Activated B cell treated with CpG ODN at 0.5 μM for 24 hours (primary cell): ENCODE data around the gene CD300LF. TPM values are rescaled to one million over a fixed set of nuclear protein-coding genes. Genes with fewer than 3 reads are reported as not detected.
A peak's percentile ranks its signal among the peaks of the same experiment; 100 is the strongest.

Source experiments
- ATAC-seq: fragments of 200-7000 bp; cut with Tn5 transposase; one replicate; pipeline ENCODE4 v1.10.0; 2021; ENCODE audit warnings: low read depth, mild to moderate bottlenecking, moderate library complexity
- CTCF ChIA-PET: fragments of 350-600 bp; sonication (Branson Sonifier 250); formaldehyde crosslinking; loops from one replicate; lab custom pipeline; 2021; ENCODE audit warnings: antibody characterized with exemption; lab: Charles Lee
- POLR2A ChIA-PET: fragments of 350-600 bp; sonication (Branson Sonifier 250); formaldehyde crosslinking; loops from one replicate; lab custom pipeline; 2021; ENCODE audit warnings: antibody characterized with exemption; lab: Charles Lee
- DNase-seq: peaks from one replicate; pipeline ENCODE4 v3.0.0; 2022
- H3K27ac Mint-ChIP-seq: one replicate; pipeline ENCODE4 v1.8.0; 2020; ENCODE audit warnings: mixed read lengths
- H3K27me3 Mint-ChIP-seq: one replicate; pipeline ENCODE4 v1.8.0; 2021; ENCODE audit warnings: mixed read lengths
- H3K36me3 Mint-ChIP-seq: one replicate; pipeline ENCODE4 v1.8.0; 2021; ENCODE audit warnings: low read depth, mixed read lengths
- H3K4me1 Mint-ChIP-seq: one replicate; pipeline ENCODE4 v1.8.0; 2021; ENCODE audit warnings: mixed read lengths
- H3K4me3 Mint-ChIP-seq: one replicate; pipeline ENCODE4 v1.8.0; 2020; ENCODE audit warnings: mild to moderate bottlenecking, mixed read lengths
- H3K9me3 Mint-ChIP-seq: one replicate; pipeline ENCODE4 v1.8.0; 2020; ENCODE audit warnings: mixed read lengths
- intact Hi-C: fragments of 100-400 bp; cut with micrococcal nuclease; formaldehyde crosslinking; loops from one replicate; pipeline ENCODE4 v1.15.1; 2024
- total RNA-seq: library from RNA; stranded (reverse); gene quantifications from 2 replicates; pipeline ENCODE4 v1.2.3, GENCODE V29; 2022
- TF ChIP-seq, protein P1 (sequence below): fragments of 200-600 bp; IDR thresholded peaks from one replicate; pipeline ENCODE4 v1.8.0; 2022; ENCODE audit warnings: antibody characterized with exemption, mild to moderate bottlenecking

Gene CD300LF
- total RNA-seq, 1 donor from 2014 or later = 0.33 TPM

DNA sequence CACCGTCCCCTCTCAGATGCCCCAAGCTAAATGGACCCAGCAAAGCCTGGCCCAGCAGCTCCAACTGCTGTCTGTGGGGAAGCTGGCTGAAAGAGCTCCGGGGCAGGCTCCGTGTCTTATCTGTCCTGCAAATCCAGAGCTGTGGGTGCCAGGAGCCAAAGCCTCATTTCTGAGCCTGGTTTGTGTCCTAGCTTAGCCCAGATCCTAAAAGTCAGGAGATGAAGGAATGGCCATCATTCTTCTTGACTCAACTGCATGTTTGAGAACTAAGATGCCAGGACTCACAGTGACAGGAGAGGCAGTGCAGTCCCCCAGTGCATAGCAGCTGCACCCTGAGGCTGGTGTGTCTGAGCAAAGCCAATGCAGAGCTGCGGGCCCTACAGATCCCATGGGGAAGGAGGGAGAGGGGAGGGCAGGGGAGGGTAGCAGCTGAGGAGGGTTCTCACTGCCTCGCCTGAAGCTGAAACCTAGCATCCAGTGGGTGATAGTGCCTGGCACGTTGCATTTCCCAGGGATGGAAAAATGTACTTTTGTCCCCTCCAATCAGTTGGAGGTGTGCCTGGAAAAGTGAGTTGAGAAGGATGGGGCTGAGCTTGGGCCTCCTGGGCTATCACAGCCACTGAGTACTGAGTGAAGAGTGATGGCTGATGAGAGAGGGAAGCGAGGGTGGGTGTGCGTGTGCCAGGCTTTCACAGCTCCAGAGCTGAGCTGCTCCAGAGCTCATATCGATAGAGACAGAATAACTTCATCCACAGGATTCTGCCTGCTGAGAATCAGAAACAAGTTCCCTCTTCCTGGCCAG, 64.7 kb downstream of the CD300LF start:
- TF ChIP-seq, protein P1, sequence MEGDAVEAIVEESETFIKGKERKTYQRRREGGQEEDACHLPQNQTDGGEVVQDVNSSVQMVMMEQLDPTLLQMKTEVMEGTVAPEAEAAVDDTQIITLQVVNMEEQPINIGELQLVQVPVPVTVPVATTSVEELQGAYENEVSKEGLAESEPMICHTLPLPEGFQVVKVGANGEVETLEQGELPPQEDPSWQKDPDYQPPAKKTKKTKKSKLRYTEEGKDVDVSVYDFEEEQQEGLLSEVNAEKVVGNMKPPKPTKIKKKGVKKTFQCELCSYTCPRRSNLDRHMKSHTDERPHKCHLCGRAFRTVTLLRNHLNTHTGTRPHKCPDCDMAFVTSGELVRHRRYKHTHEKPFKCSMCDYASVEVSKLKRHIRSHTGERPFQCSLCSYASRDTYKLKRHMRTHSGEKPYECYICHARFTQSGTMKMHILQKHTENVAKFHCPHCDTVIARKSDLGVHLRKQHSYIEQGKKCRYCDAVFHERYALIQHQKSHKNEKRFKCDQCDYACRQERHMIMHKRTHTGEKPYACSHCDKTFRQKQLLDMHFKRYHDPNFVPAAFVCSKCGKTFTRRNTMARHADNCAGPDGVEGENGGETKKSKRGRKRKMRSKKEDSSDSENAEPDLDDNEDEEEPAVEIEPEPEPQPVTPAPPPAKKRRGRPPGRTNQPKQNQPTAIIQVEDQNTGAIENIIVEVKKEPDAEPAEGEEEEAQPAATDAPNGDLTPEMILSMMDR = no peak
- Mint-ChIP-seq H3K27ac (no peak overlapping the region), H3K4me3 (no peak overlapping the region), H3K4me1 (peaks cover 28% of the 10 kb centered on the region), H3K9me3 (no peaks in the 10 kb centered on the region), H3K27me3 (peaks cover 45% of the 10 kb centered on the region), H3K36me3 (no peaks in the 10 kb centered on the region)
- ChIA-PET POLR2A (no interaction called here), CTCF (interaction anchor here (0.8 to 2.5 kb wide), 6 partner anchors 9 to 280 kb away, joined by 3 to 16 read pairs (median 3); partner anchors contain the start of genes CD300H and GPR142)
- intact Hi-C loops = loop anchor here (2.0 kb wide), 1 partner anchor 279 kb away; no protein-coding TSS in a partner anchor
- ATAC-seq (no peak), DNase-seq (no peak)

DNA sequence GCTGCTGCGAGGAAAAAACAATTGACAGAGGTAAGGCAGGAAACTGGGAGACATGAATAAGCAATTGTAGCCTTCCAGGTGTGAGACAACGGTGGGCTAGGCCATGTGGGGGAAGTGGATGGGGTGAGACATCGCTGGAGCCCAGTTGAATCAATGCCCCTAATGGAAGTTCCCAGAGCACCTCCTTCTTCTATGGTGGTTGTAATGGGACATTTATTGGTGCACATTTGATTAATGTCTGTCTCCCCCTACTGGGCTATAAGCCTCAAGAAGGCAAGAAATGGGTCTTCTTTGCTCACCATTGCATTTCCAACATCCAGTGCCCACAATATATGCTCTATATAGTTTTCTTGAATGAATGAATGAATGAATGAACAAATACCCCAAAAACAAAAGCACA, 66.5 kb downstream of the CD300LF start:
- Mint-ChIP-seq H3K27ac (peak overlapping the region; percentile 31), H3K4me3 (no peak overlapping the region), H3K4me1 (peaks cover 46% of the 10 kb centered on the region), H3K27me3 (peaks cover 34% of the 10 kb centered on the region), H3K9me3 (no peaks in the 10 kb centered on the region), H3K36me3 (no peaks in the 10 kb centered on the region)
- POLR2A ChIA-PET = no interaction called here
- TF ChIP-seq, protein P1 = no peak
- DNase-seq = no peak
- peak; percentile 45 for ATAC-seq
- CTCF ChIA-PET = no interaction called here
- intact Hi-C loops = loop anchor here (1.0 to 2.0 kb wide), 4 partner anchors 80 to 277 kb away; no protein-coding TSS in a partner anchor

DNA sequence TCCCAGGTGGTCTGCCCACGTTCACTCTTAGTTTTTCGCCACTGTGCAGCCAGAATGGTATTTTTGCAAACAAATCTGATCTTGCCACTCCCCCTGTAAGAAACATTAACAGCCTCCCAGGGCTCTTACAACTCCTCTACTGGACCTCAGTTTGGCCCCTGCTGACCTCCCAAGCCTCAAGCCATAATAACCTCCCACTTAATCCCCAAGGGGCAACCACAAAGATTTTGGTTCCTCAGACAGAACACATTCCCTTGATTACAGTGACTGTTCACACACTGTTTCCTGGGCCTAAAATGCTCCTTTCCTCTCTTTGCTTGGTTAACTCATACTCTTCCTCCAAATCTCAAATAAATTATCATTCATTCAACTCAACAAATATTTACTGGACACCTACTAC, 67.7 kb downstream of the CD300LF start:
- TF ChIP-seq, protein P1 = no peak
- DNase-seq (no peak), ATAC-seq (no peak)
- H3K4me3 Mint-ChIP-seq = no peak overlapping the region
- peaks cover 59% of the 10 kb centered on the region for H3K4me1 Mint-ChIP-seq
- ChIA-PET POLR2A (no interaction called here), CTCF (interaction anchor here (0.7 to 1.3 kb wide), 3 partner anchors 12 to 78 kb away, joined by 3 to 5 read pairs (median 5); partner anchors contain the start of gene CD300H)
- no peaks in the 10 kb centered on the region for H3K9me3 Mint-ChIP-seq
- intact Hi-C loops = no loop called here
- H3K36me3 Mint-ChIP-seq = no peaks in the 10 kb centered on the region
- no peak overlapping the region for H3K27ac Mint-ChIP-seq
- H3K27me3 Mint-ChIP-seq = peaks cover 25% of the 10 kb centered on the region

DNA sequence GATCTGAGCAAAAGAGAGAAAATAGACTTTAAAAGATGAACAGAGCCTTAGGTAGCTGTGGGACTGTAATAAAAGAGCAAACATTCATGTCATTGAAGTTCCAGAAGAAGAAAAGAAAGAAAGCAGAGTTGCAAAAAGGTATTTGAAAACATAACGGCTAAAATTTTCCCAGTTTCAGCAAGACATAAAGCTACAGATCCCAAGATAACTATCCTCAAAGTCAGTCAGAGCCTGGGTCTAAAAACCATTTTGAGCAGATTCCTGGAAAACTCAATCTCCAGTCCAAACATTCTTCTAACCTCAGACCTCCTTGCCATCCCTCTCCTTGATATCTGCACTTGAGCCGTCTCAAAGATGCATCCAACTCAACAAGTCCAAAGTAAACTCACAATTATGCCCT, 68.3 kb downstream of the CD300LF start:
- TF ChIP-seq, protein P1 = no peak
- Mint-ChIP-seq H3K36me3 (no peaks in the 10 kb centered on the region), H3K9me3 (no peaks in the 10 kb centered on the region), H3K27me3 (peaks cover 20% of the 10 kb centered on the region), H3K4me1 (peaks cover 65% of the 10 kb centered on the region), H3K27ac (peak overlapping the region; percentile 19), H3K4me3 (no peak overlapping the region)
- CTCF ChIA-PET = interaction anchor here (0.7 to 1.5 kb wide), 4 partner anchors 13 to 92 kb away, joined by 3 to 7 read pairs (median 4); partner anchors contain the start of gene RAB37
- ATAC-seq (no peak), DNase-seq (no peak)
- POLR2A ChIA-PET = no interaction called here
- intact Hi-C loops = no loop called here

Other genes starting within 250 kb of the CD300LF start
- 0.34 and 0.71 TPM in 2 replicates for gene CD300A, start 246.3 kb downstream of the CD300LF start, total RNA-seq
- not detected in 2 replicates for gene CD300LB, start 181.4 kb downstream of the CD300LF start, total RNA-seq
- gene CD300C, start 166.8 kb downstream of the CD300LF start, total RNA-seq = 0.16 and 0.17 TPM in 2 replicates
- gene CD300H, start 145.4 kb downstream of the CD300LF start, total RNA-seq = not detected in 2 replicates
- gene CD300LD, start 120.6 kb downstream of the CD300LF start, total RNA-seq = not detected in 2 replicates
- 0.09 and 0.29 TPM in 2 replicates for gene CD300E, start 89.2 kb downstream of the CD300LF start, total RNA-seq
- 11.0 and 11.1 TPM in 2 replicates for gene RAB37, start 24.3 kb upstream of the CD300LF start, total RNA-seq
- gene NHERF1, start 35.7 kb upstream of the CD300LF start, total RNA-seq = 33.3 and 34.5 TPM in 2 replicates
- gene NAT9, start 63.4 kb upstream of the CD300LF start, total RNA-seq = 59.4 and 79.7 TPM in 2 replicates
- gene GRIN2C, start 147.0 kb upstream of the CD300LF start, total RNA-seq = not detected in 2 replicates
- 4.6 and 5.5 TPM in 2 replicates for gene FDXR, start 160.1 kb upstream of the CD300LF start, total RNA-seq
- gene FADS6, start 180.7 kb upstream of the CD300LF start, total RNA-seq = not detected in 2 replicates
- not detected in 2 replicates for gene USH1G, start 210.3 kb upstream of the CD300LF start, total RNA-seq
- gene OTOP2, start 211.3 kb upstream of the CD300LF start, total RNA-seq = not detected in 2 replicates
- gene OTOP3, start 223.0 kb upstream of the CD300LF start, total RNA-seq = not detected in 2 replicates